Endothelial cell of umbilical vein (primary cell): Measurements from ENCODE around the gene MLH1. TPM values are rescaled to one million over a fixed set of nuclear protein-coding genes. Genes with fewer than 3 reads are reported as not detected.

Experiments used
- BruUV-seq: library from RNA; stranded (reverse); fragments of 400-500 nt; replicated peaks from 2 replicates; lab custom pipeline; 2021; lab: Mats Ljungman, UMichigan
- CTCF ChIA-PET: fragments of 300-600, 350-600 bp; sonication (Branson Sonifier 250); formaldehyde crosslinking; loops from one replicate; lab custom pipeline; 2021; ENCODE audit warnings: antibody characterized with exemption, inconsistent platforms; lab: Charles Lee
- POLR2A ChIA-PET: fragments of 300-600, 350-600 bp; sonication (Branson Sonifier 250); formaldehyde crosslinking; loops from one replicate; lab custom pipeline; 2021; ENCODE audit warnings: antibody characterized with exemption, inconsistent platforms; lab: Charles Lee
- DNase-seq: peaks from one replicate; pipeline ENCODE4 v3.0.0-alpha.2; 2011; ENCODE audit warnings: low read depth, low spot score
- FAIRE-seq: peaks from 2 replicates; lab custom pipeline; 2011; peaks lifted over from hg19 to GRCh38; lab: Jason Lieb, UNC
- H2AFZ ChIP-seq: 2 replicates; pipeline ENCODE4 v1.6.0; 2012; ENCODE audit warnings: low read depth, low read length, control low read depth, inconsistent platforms
- H3K27ac ChIP-seq: 2 replicates; pipeline ENCODE4 v1.5.1; 2011; ENCODE audit warnings: low read depth, mild to moderate bottlenecking, control low read depth, low read length, moderate library complexity; ENCODE audit not compliant: insufficient read depth
- H3K27me3 ChIP-seq, 2 experiments: 2 replicates each; pipeline versions ENCODE4 v1.6.0 to v1.6.1; 2011; ENCODE audit warnings: low read length in 2 of 2, mixed read lengths in 1 of 2; ENCODE audit not compliant: control insufficient read depth in 2 of 2, insufficient read depth in 2 of 2
- H3K36me3 ChIP-seq, 2 experiments: 2 replicates in 1 of 2; 3 replicates in 1 of 2; pipeline ENCODE4 v1.5.1; 2011; ENCODE audit warnings: low read length in 2 of 2, mild to moderate bottlenecking in 1 of 2, moderate library complexity in 1 of 2; ENCODE audit not compliant: control insufficient read depth in 2 of 2, insufficient read depth in 2 of 2; ENCODE audit errors: extremely low read depth in 1 of 2
- H3K4me1 ChIP-seq: 3 replicates; pipeline ENCODE4 v1.5.1; 2011; ENCODE audit warnings: mild to moderate bottlenecking, low read length; ENCODE audit not compliant: control insufficient read depth, insufficient read depth; ENCODE audit errors: extremely low read depth
- H3K4me2 ChIP-seq: 2 replicates; pipeline ENCODE4 v1.6.1; 2011; ENCODE audit warnings: low read length, control low read depth, mixed read lengths; ENCODE audit not compliant: insufficient read depth
- H3K4me3 ChIP-seq, 3 experiments: fragments of 200-600 bp in 1 of 3; sonication (generic), shearing (Covaris generic) in 1 of 3; replicated peaks in 1 of 3; 2 replicates each; pipeline ENCODE4 v1.5.1; 2011 to 2016; ENCODE audit warnings: control low read depth in 3 of 3, low read length in 3 of 3, mild to moderate bottlenecking in 2 of 3, inconsistent platforms in 1 of 3, low read depth in 1 of 3, moderate library complexity in 1 of 3; ENCODE audit not compliant: insufficient read depth in 1 of 3
- H3K79me2 ChIP-seq: 2 replicates; pipeline ENCODE4 v1.6.0; 2012; ENCODE audit warnings: low read length, inconsistent platforms; ENCODE audit not compliant: control insufficient read depth, insufficient read depth
- H3K9ac ChIP-seq: replicated peaks from 2 replicates; pipeline ENCODE3; 2011; ENCODE audit warnings: low read length, control low read depth; ENCODE audit not compliant: insufficient read depth; ENCODE audit errors: extremely low read depth
- H3K9me1 ChIP-seq: replicated peaks from 3 replicates; pipeline ENCODE4 v1.6.0; 2011; ENCODE audit warnings: mild to moderate bottlenecking, low read length; ENCODE audit not compliant: control insufficient read depth, insufficient read depth; ENCODE audit errors: extremely low read depth
- H3K9me3 ChIP-seq: replicated peaks from 2 replicates; pipeline ENCODE4 v1.5.1; 2012; ENCODE audit warnings: low read length, inconsistent platforms; ENCODE audit not compliant: control insufficient read depth, insufficient read depth
- H4K20me1 ChIP-seq: replicated peaks from 2 replicates; pipeline ENCODE3; 2011; ENCODE audit warnings: mild to moderate bottlenecking, low read length; ENCODE audit not compliant: control insufficient read depth, insufficient read depth; ENCODE audit errors: extremely low read depth
- CTCF ChIP-seq, 2 donors: IDR thresholded peaks; 1 replicate in 1 of 2; 2 replicates in 1 of 2; pipeline ENCODE4 v1.5.1; 2011; ENCODE audit warnings: low read length in 2 of 2, mild to moderate bottlenecking in 2 of 2, moderate library complexity in 2 of 2, control low read depth in 1 of 2, inconsistent platforms in 1 of 2, low read depth in 1 of 2; ENCODE audit not compliant: insufficient read depth in 1 of 2; ENCODE audit errors: extremely low read depth in 1 of 2
- EZH2 ChIP-seq: IDR thresholded peaks from 2 replicates; pipeline ENCODE4 v1.6.1; 2012; ENCODE audit warnings: borderline replicate concordance, low read depth, mild to moderate bottlenecking, moderate library complexity, low read length, inconsistent platforms; ENCODE audit not compliant: severe bottlenecking
- FOS ChIP-seq: IDR thresholded peaks from 2 replicates; pipeline ENCODE4 v1.6.1; 2011; ENCODE audit warnings: mild to moderate bottlenecking, low read length, moderate library complexity, borderline replicate concordance; ENCODE audit not compliant: insufficient read depth
- GATA2 ChIP-seq: IDR thresholded peaks from 2 replicates; pipeline ENCODE4 v1.7.0; 2011; ENCODE audit warnings: low read depth, mild to moderate bottlenecking, moderate library complexity, mixed read lengths, low read length; ENCODE audit not compliant: insufficient read length, insufficient read depth
- JUN ChIP-seq: IDR thresholded peaks from 2 replicates; pipeline ENCODE4 v1.6.1; 2011; ENCODE audit warnings: borderline replicate concordance, low read depth; ENCODE audit not compliant: insufficient read length, insufficient read depth
- MAX ChIP-seq: IDR thresholded peaks from 2 replicates; pipeline ENCODE4 v1.6.1; 2011; ENCODE audit not compliant: insufficient read depth, insufficient read length
- MYC ChIP-seq: IDR thresholded peaks from one replicate; pipeline ENCODE4 v1.6.1; 2011; ENCODE audit warnings: mild to moderate bottlenecking, low read depth, low read length
- POLR2A ChIP-seq: IDR thresholded peaks from 2 replicates; pipeline ENCODE4 v1.6.1; 2012; ENCODE audit warnings: low read depth, mild to moderate bottlenecking, control low read depth, low read length
- POLR2AphosphoS5 ChIP-seq: IDR thresholded peaks from 2 replicates; pipeline ENCODE4 v1.6.1; 2012; ENCODE audit warnings: low read depth, mild to moderate bottlenecking, control low read depth, low read length, moderate library complexity; ENCODE audit not compliant: insufficient read depth
- dilution Hi-C: fragments of 300-500 bp; cut with MboI; formaldehyde crosslinking; loops from one replicate; pipeline ENCODE4 v1.15.0; 2019; ENCODE audit warnings: low sequenced_read_pairs; ENCODE audit not compliant: extremely low pct_ligation_motif_present
- intact Hi-C: fragments of 100-400 bp; cut with micrococcal nuclease; formaldehyde crosslinking; loops from one replicate; pipeline ENCODE4 v1.10.0; 2022
- polyA plus RNA-seq, 4 experiments: library from polyadenylated mRNA; depleted of rRNA in 3 of 4; stranded (reverse) in 3 of 4; unstranded in 1 of 4; fragments of >200 nt; gene quantifications; 2 replicates each; pipeline versions ENCODE4 v1.2.1 to v1.2.3, GENCODE V29; 2011 to 2012; ENCODE audit warnings: missing spikeins in 1 of 4
- total RNA-seq: library from RNA; stranded (reverse); gene quantifications from 2 replicates; pipeline ENCODE4 v1.2.3, GENCODE V29; 2021

MLH1 gene
- total and polyA plus RNA-seq, 2 donors (not counting 3 experiments of a cell fraction or from before 2014, with no cell fraction given): 22.2 to 32.9 TPM

GRCh38 chr3:37015642-37016041, 22.3 kb downstream of the MLH1 start:
- no peak overlapping the region for H3K9ac ChIP-seq
- TF ChIP-seq GATA2 (no peak), POLR2A (no peak), FOS (no peak), MAX (no peak), MYC (no peak), JUN (no peak), EZH2 (no peak), POLR2AphosphoS5 (no peak), CTCF (IDR thresholded peaks at IDR 0.05; ENCODE audit: extremely low read depth in 1 of 2, insufficient read depth in 1 of 2, low read depth in 1 of 2, low read length in 2 of 2) (no peak)
- H3K36me3 ChIP-seq: peaks cover 12 to 17% of the 10 kb centered on the region in 2 experiments
- H3K9me3 ChIP-seq: no peaks in the 10 kb centered on the region
- H3K4me2 ChIP-seq: no peak overlapping the region
- no peaks in the 10 kb centered on the region for H3K79me2 ChIP-seq
- DNase-seq: no peak
- ChIA-PET CTCF (interaction anchor here (1.7 kb wide), 1 partner anchor 9 kb away, joined by 12 read pairs; no protein-coding TSS in a partner anchor), POLR2A (no interaction called here)
- no peak for FAIRE-seq
- no peaks in the 10 kb centered on the region for H3K27me3 ChIP-seq
- no peak overlapping the region for H2AFZ ChIP-seq
- no peaks in the 10 kb centered on the region for H3K4me1 ChIP-seq
- BruUV-seq: no TSS peak
- H3K27ac ChIP-seq: no peak overlapping the region
- dilution Hi-C loops: no loop called here
- no peak overlapping the region for H3K4me3 ChIP-seq
- intact Hi-C loops: no loop called here
- H4K20me1 ChIP-seq: no peaks in the 10 kb centered on the region
- no peaks in the 10 kb centered on the region for H3K9me1 ChIP-seq
